Measurements from ENCODE around the gene PLXNA1. TPM values are rescaled to one million over a fixed set of nuclear protein-coding genes. Genes with fewer than 3 reads are reported as not detected.

The PLXNA1 gene
- total and polyA plus RNA-seq, 10 of the 15 experiments (the other 5 are each of a cell fraction or from before 2014, with no cell fraction given): 0.03 to 16.4 (median 2.5) TPM

- TF ChIP-seq PBX3 (IDR thresholded peaks at IDR 0.05; ENCODE audit: insufficient replicate concordance, low read depth, low read length) (no peak), ATF2 (IDR thresholded peaks at IDR 0.05; ENCODE audit: low read length) (no peak), CHD4 (IDR thresholded peaks at IDR 0.05) (no peak), KDM1A (IDR thresholded peaks at IDR 0.05; ENCODE audit: borderline replicate concordance) (no peak), ZNF622 (IDR thresholded peaks at IDR 0.05) (no peak), USF2 (IDR thresholded peaks at IDR 0.05; ENCODE audit: borderline replicate concordance, low read depth, low read length) (no peak), TCF12 (IDR thresholded peaks at IDR 0.05; ENCODE audit: low read depth, low read length) (no peak)
These were observed 6.0 kb upstream of the PLXNA1 start (continued) for GRCh38 chr3:126976906-126977305.

- ChIA-PET CTCF (no interaction called here), RAD21 (ENCODE audit: unreplicated experiment) (no interaction called here), POLR2A (no interaction called here), SMC1A (ENCODE audit: uncharacterized antibody, unreplicated experiment) (no interaction called here)
- H3K36me3 ChIP-seq (ENCODE audit: control insufficient read depth in 2 of 2, insufficient read depth in 2 of 2, low read length in 1 of 2): no peaks in the 10 kb centered on the region
- H3K27me3 ChIP-seq (replicated peaks in 1 of 2; ENCODE audit: control insufficient read depth in 2 of 2, insufficient read depth in 2 of 2, low read length in 1 of 2): no peaks in the 10 kb centered on the region
- no peak overlapping the region for H3K27ac ChIP-seq (ENCODE audit: control insufficient read depth, insufficient read depth)
- no peak overlapping the region for H2AFZ ChIP-seq (ENCODE audit: control insufficient read depth, low read depth, low read length)
- intact Hi-C loops (cut with micrococcal nuclease; ENCODE audit: unreplicated experiment): no loop called here
- in situ Hi-C loops (cut with MboI): loop anchor here (5.0 kb wide), 1 partner anchor 226 kb away; no protein-coding TSS in a partner anchor
- no peaks in the 10 kb centered on the region for H3K79me2 ChIP-seq (ENCODE audit: control insufficient read depth, insufficient read depth, low read length)
- BruUV-seq (replicated peaks): no TSS peak
- FAIRE-seq (no peak), ATAC-seq (no peak), DNase-seq (ENCODE audit: low read depth, low spot score) (no peak)
- H3K9ac ChIP-seq (ENCODE audit: control insufficient read depth, insufficient read depth, low read length): no peak overlapping the region
- H3K4me1 ChIP-seq (ENCODE audit: control insufficient read depth, insufficient read depth, low read length): peaks cover 9% of the 10 kb centered on the region
- H4K20me1 ChIP-seq (ENCODE audit: control insufficient read depth, insufficient read depth): no peaks in the 10 kb centered on the region
- no peak for TF ChIP-seq RELB (IDR thresholded peaks at IDR 0.05; ENCODE audit: low read depth)
- TF ChIP-seq ATF2 (IDR thresholded peaks at IDR 0.05; ENCODE audit: low read length): no peak
- peaks cover 6% of the 10 kb centered on the region for H3K9me3 ChIP-seq (replicated peaks; ENCODE audit: control insufficient read depth, insufficient read depth, low read length)
- WGBS (ENCODE audit: insufficient coverage, insufficient replicate concordance, low lambda C conversion rate, missing lambda C conversion rate): 22% methylated on average over 6 of the region's 6 CpGs
- H3K4me2 ChIP-seq (ENCODE audit: control insufficient read depth, insufficient read depth): no peak overlapping the region
- H3K4me3 ChIP-seq: no peak overlapping the region
These were observed 5.1 kb upstream of the PLXNA1 start for GRCh38 chr3:126977821-126978220.
